ENCODE results near the gene SPDL1. TPM values are rescaled to one million over a fixed set of nuclear protein-coding genes. Genes with fewer than 3 reads are reported as not detected.

SPDL1 gene
- polyA plus RNA-seq, 4 donors: 2.2 to 15.1 (median 9.7) TPM

DNA sequence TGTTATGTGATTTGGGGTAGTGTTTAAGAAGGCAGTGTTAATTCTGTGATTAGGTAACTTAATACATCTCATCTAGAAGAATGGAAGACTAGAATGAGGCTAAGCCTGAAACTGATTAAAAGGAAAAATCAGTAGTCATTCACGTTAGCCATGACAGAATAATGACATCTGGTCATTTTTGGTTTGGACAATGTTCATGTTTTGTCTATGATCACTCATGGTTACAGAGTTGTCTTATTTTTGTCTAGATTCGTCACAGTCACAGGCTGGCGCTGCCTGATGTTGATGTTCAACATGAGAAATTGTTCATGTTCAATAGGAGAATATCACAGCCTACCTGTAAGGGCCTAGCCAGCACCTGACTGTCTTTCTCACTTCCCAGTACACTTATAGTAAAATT is 44.0 kb downstream of the SPDL1 start:
- WGBS, 3 donors: 72 to 82% (median 75%) methylated on average over 3 of the region's 3 CpGs
- Histone ChIP-seq H3K36me3 (ENCODE audit: control insufficient read depth in 3 of 3, insufficient read depth in 2 of 3, low read depth in 1 of 3, low read length in 3 of 3) (no peaks in the 10 kb centered on the region), H3K27me3 (ENCODE audit: control insufficient read depth in 3 of 3, insufficient read depth in 3 of 3, low read length in 3 of 3) (no peaks in the 10 kb centered on the region), H3K27ac (ENCODE audit: low read depth in 1 of 3, low read length in 2 of 3) (no peak overlapping the region), H3K4me1 (ENCODE audit: control insufficient read depth in 3 of 3, insufficient read depth in 2 of 3, low read depth in 1 of 3, low read length in 2 of 3) (no peaks in the 10 kb centered on the region), H3K4me3 (ENCODE audit: low read depth in 1 of 3, low read length in 3 of 3) (no peak overlapping the region), H3K9me3 (ENCODE audit: control insufficient read depth in 2 of 2, insufficient read depth in 1 of 2, low read depth in 1 of 2, low read length in 1 of 2) (no peaks in the 10 kb centered on the region)
- no peak for DNase-seq
- FAIRE-seq: no peak

DNA sequence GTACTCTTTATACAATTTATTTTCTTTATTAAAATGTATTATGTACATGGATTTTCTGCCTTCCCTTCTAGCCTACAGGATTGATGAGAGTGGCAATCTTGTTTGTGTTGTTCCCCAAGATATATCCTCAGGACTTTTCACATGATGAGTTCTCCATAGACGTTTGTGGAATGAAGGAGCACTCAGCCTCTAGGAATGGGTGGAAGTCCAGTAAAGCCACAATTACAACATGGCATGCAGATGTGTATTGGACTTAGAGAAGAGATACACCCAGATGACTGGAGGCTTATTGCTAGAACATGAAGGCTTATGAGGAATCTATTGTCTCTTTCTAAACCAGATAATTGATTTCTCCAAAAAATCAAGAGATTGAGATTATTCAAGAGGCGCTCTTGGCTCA is 45.3 kb downstream of the SPDL1 start:
- Histone ChIP-seq H3K27me3 (ENCODE audit: control insufficient read depth in 3 of 3, insufficient read depth in 3 of 3, low read length in 3 of 3) (no peaks in the 10 kb centered on the region), H3K4me1 (ENCODE audit: control insufficient read depth in 3 of 3, insufficient read depth in 2 of 3, low read depth in 1 of 3, low read length in 2 of 3) (no peaks in the 10 kb centered on the region), H3K9me3 (ENCODE audit: control insufficient read depth in 2 of 2, insufficient read depth in 1 of 2, low read depth in 1 of 2, low read length in 1 of 2) (no peaks in the 10 kb centered on the region), H3K27ac (ENCODE audit: low read depth in 1 of 3, low read length in 2 of 3) (no peak overlapping the region), H3K36me3 (ENCODE audit: control insufficient read depth in 3 of 3, insufficient read depth in 2 of 3, low read depth in 1 of 3, low read length in 3 of 3) (no peaks in the 10 kb centered on the region), H3K4me3 (ENCODE audit: low read depth in 1 of 3, low read length in 3 of 3) (no peak overlapping the region)
- DNase-seq (no peak), FAIRE-seq (no peak)
- WGBS, 3 donors: 83 to 92% (median 87%) methylated on average over 2 of the region's 2 CpGs

DNA sequence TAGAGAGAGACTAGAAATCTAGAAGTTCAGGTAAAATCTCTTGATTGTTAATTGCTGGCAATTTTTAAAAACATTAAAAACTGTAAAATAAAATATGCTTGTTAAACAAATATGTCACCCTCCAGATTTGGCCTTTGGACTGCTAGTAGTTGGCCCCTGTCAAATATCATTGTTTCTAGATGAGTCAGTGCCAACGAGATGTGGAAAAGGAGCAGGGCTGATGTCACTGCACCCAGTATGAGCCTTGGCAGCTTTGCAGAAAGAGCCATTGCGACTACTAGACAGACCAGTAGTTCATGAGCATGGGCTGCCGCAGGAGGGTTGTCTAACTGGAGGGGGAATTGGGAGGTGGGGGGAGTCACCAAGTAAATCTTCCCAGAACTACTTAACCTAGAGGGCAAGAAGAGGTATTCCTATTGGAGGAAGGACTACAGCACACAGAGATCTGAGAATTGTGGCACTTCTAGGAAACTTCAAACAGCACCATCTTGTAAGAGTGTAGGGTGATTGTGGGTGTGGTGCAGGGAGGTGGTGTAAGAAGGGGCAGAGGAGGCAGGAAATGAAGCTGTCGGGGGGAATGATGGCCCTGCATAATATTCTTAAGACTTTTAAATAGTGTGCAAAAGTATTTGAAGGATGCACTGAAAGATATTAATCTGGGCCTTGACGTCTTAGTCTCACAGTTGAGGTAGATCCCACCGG is 46.4 kb downstream of the SPDL1 start:
- H3K27ac ChIP-seq (ENCODE audit: low read depth in 1 of 3, low read length in 2 of 3): no peak overlapping the region
- no peaks in the 10 kb centered on the region for H3K4me1 ChIP-seq (ENCODE audit: control insufficient read depth in 3 of 3, insufficient read depth in 2 of 3, low read depth in 1 of 3, low read length in 2 of 3)
- no peak for DNase-seq
- H3K27me3 ChIP-seq (ENCODE audit: control insufficient read depth in 3 of 3, insufficient read depth in 3 of 3, low read length in 3 of 3): no peaks in the 10 kb centered on the region
- FAIRE-seq: no peak
- H3K4me3 ChIP-seq (ENCODE audit: low read depth in 1 of 3, low read length in 3 of 3): no peak overlapping the region
- 73 to 76% (median 75%) methylated on average over 6 of the region's 6 CpGs for WGBS, 3 donors
- no peaks in the 10 kb centered on the region for H3K9me3 ChIP-seq (ENCODE audit: control insufficient read depth in 2 of 2, insufficient read depth in 1 of 2, low read depth in 1 of 2, low read length in 1 of 2)
- H3K36me3 ChIP-seq (ENCODE audit: control insufficient read depth in 3 of 3, insufficient read depth in 2 of 3, low read depth in 1 of 3, low read length in 3 of 3): no peaks in the 10 kb centered on the region

DNA sequence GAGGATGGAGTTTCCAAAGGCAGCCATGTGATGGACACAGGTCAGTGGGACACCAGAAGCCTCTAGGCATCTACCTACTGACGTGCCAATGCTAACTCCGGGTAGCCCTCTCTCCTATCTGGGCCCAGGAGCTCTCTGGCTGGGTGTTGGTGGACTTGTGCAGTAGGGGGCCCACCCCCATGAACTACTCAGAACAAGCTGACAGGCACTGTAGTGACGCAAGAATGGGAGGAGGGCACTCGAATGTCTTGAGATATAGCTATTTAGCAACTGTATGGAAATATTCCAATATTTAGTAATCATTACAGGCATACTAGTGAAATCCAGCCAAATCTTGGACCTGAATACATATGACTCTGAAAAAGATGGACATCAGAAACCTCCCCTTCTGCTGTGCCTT is 47.8 kb downstream of the SPDL1 start:
- DNase-seq: no peak
- Histone ChIP-seq H3K27ac (ENCODE audit: low read depth in 1 of 3, low read length in 2 of 3) (no peak overlapping the region), H3K4me3 (ENCODE audit: low read depth in 1 of 3, low read length in 3 of 3) (no peak overlapping the region), H3K9me3 (ENCODE audit: control insufficient read depth in 2 of 2, insufficient read depth in 1 of 2, low read depth in 1 of 2, low read length in 1 of 2) (no peaks in the 10 kb centered on the region), H3K4me1 (ENCODE audit: control insufficient read depth in 3 of 3, insufficient read depth in 2 of 3, low read depth in 1 of 3, low read length in 2 of 3) (no peaks in the 10 kb centered on the region), H3K36me3 (ENCODE audit: control insufficient read depth in 3 of 3, insufficient read depth in 2 of 3, low read depth in 1 of 3, low read length in 3 of 3) (no peaks in the 10 kb centered on the region), H3K27me3 (ENCODE audit: control insufficient read depth in 3 of 3, insufficient read depth in 3 of 3, low read length in 3 of 3) (peaks cover 0 to 5% (median 3%) of the 10 kb centered on the region in 3 donors)
- no peak for FAIRE-seq
- WGBS, 3 donors: 76 to 86% (median 82%) methylated on average over 4 of the region's 4 CpGs

DNA sequence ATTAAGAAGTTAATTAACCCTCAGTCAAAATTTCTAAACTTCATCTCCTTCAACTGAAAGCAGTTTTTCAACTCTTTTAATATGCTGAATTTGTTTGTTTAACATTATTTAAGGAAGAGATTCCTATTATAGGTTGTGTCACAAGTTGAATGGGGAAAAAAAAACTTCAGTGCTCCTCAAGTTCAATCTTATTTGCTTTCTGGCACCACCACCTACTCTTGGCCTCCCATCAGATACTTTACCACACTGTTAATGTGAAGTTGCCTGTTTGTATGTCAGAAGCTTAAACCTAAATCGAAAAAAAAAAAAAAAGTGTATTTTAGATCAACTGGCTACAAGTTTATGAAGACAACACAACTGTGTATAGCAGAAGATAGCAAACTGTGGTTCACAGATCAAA is 49.4 kb downstream of the SPDL1 start:
- no peak for DNase-seq
- H3K27me3 ChIP-seq (ENCODE audit: control insufficient read depth in 3 of 3, insufficient read depth in 3 of 3, low read length in 3 of 3): peaks cover 0 to 18% (median 3%) of the 10 kb centered on the region in 3 donors
- 77 to 85% (median 78%) methylated on average over 1 of the region's 1 CpG for WGBS, 3 donors
- no peaks in the 10 kb centered on the region for H3K9me3 ChIP-seq (ENCODE audit: control insufficient read depth in 2 of 2, insufficient read depth in 1 of 2, low read depth in 1 of 2, low read length in 1 of 2)
- no peaks in the 10 kb centered on the region for H3K4me1 ChIP-seq (ENCODE audit: control insufficient read depth in 3 of 3, insufficient read depth in 2 of 3, low read depth in 1 of 3, low read length in 2 of 3)
- H3K27ac ChIP-seq (ENCODE audit: low read depth in 1 of 3, low read length in 2 of 3): no peak overlapping the region
- H3K4me3 ChIP-seq (ENCODE audit: low read depth in 1 of 3, low read length in 3 of 3): no peak overlapping the region
- no peak for FAIRE-seq
- no peaks in the 10 kb centered on the region for H3K36me3 ChIP-seq (ENCODE audit: control insufficient read depth in 3 of 3, insufficient read depth in 2 of 3, low read depth in 1 of 3, low read length in 3 of 3)

DNA sequence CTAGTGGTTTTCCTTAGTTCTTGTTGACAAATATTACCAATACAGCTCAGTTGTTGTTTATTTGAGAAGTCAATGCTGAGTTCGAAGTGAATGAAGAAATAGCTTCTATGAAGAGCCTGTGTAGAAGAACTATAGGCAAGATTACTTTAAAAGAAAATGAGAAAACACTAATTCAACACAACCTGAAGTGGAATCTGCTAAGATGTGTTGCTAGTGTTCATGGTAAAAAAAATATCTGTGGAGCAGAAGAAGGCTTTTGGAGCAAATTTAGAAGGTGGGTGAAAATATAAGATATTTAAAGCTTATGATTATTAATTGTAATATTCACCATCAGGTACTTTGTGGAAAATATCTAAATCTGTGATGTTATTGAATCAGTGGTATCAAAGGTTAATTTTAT is 51.0 kb downstream of the SPDL1 start:
- 74 to 89% (median 74%) methylated on average over 1 of the region's 1 CpG for WGBS, 3 donors
- Histone ChIP-seq H3K27ac (ENCODE audit: low read depth in 1 of 3, low read length in 2 of 3) (no peak overlapping the region), H3K27me3 (ENCODE audit: control insufficient read depth in 3 of 3, insufficient read depth in 3 of 3, low read length in 3 of 3) (peaks cover 0 to 21% (median 3%) of the 10 kb centered on the region in 3 donors), H3K4me3 (ENCODE audit: low read depth in 1 of 3, low read length in 3 of 3) (no peak overlapping the region), H3K9me3 (ENCODE audit: control insufficient read depth in 2 of 2, insufficient read depth in 1 of 2, low read depth in 1 of 2, low read length in 1 of 2) (peaks cover 0 to 3% of the 10 kb centered on the region in 2 donors), H3K36me3 (ENCODE audit: control insufficient read depth in 3 of 3, insufficient read depth in 2 of 3, low read depth in 1 of 3, low read length in 3 of 3) (no peaks in the 10 kb centered on the region), H3K4me1 (ENCODE audit: control insufficient read depth in 3 of 3, insufficient read depth in 2 of 3, low read depth in 1 of 3, low read length in 2 of 3) (no peaks in the 10 kb centered on the region)
- DNase-seq: no peak
- FAIRE-seq: no peak

DNA sequence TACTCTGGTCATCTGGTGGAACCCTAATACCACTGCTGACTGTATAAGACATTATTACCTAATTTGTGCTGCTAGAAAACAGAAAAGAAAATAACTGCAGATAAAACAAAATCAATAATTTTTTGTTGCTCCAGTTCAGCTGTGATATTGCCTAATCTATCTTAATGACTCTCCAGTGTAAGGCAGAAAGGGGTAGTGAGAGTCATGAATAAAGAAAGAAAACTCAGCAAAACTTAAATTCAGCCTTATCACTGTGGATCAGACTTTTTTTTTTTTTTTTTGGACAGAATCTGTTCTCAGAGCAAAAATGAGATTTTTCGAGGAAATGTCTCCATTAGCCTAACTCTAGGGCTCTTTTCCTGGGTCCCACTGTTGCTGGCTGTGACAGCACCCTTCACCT is 52.4 kb downstream of the SPDL1 start:
- Histone ChIP-seq H3K4me3 (ENCODE audit: low read depth in 1 of 3, low read length in 3 of 3) (no peak overlapping the region), H3K4me1 (ENCODE audit: control insufficient read depth in 3 of 3, insufficient read depth in 2 of 3, low read depth in 1 of 3, low read length in 2 of 3) (no peaks in the 10 kb centered on the region), H3K27me3 (ENCODE audit: control insufficient read depth in 3 of 3, insufficient read depth in 3 of 3, low read length in 3 of 3) (peaks cover 0 to 21% (median 3%) of the 10 kb centered on the region in 3 donors), H3K27ac (ENCODE audit: low read depth in 1 of 3, low read length in 2 of 3) (no peak overlapping the region), H3K9me3 (ENCODE audit: control insufficient read depth in 2 of 2, insufficient read depth in 1 of 2, low read depth in 1 of 2, low read length in 1 of 2) (peaks cover 0 to 3% of the 10 kb centered on the region in 2 donors), H3K36me3 (ENCODE audit: control insufficient read depth in 3 of 3, insufficient read depth in 2 of 3, low read depth in 1 of 3, low read length in 3 of 3) (no peaks in the 10 kb centered on the region)
- FAIRE-seq (no peak), DNase-seq (no peak)
- WGBS, 3 donors: 71 to 75% (median 74%) methylated on average over 1 of the region's 1 CpG

DNA sequence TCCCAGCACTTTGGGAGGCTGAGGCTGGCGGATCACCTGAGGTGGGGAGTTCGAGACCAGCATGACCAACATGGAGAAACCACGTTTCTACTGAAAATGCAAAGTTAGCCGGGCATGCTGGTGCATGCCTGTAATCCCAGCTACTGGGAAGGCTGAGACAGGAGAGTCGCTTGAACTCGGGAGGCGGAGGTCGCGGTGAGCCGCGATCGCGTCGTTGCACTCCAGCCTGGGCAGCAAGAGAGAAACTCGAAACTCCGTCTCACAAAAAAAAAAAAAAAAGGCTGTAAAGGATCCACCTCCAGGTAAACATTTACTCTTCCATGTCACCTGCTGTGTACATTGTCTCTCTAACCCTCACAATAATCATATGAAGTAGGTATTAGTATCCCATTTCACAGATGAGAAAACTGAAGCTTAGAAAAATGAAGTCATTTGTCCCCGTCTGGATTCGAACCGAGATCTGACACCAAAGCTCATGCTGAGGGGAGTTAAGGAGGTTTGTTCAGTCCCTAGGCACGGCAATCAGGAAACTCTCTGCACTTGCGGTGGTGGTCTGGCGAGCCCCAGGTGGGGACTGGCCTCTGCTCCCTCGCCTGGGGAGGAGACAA is 53.0 kb downstream of the SPDL1 start:
- Histone ChIP-seq H3K36me3 (ENCODE audit: control insufficient read depth in 3 of 3, insufficient read depth in 2 of 3, low read depth in 1 of 3, low read length in 3 of 3) (no peaks in the 10 kb centered on the region), H3K9me3 (ENCODE audit: control insufficient read depth in 2 of 2, insufficient read depth in 1 of 2, low read depth in 1 of 2, low read length in 1 of 2) (peaks cover 0 to 3% of the 10 kb centered on the region in 2 donors), H3K4me1 (ENCODE audit: control insufficient read depth in 3 of 3, insufficient read depth in 2 of 3, low read depth in 1 of 3, low read length in 2 of 3) (no peaks in the 10 kb centered on the region), H3K27me3 (ENCODE audit: control insufficient read depth in 3 of 3, insufficient read depth in 3 of 3, low read length in 3 of 3) (peaks cover 0 to 21% (median 3%) of the 10 kb centered on the region in 3 donors), H3K27ac (ENCODE audit: low read depth in 1 of 3, low read length in 2 of 3) (peak overlapping the region in 1 of 3 donors; percentile 61), H3K4me3 (ENCODE audit: low read depth in 1 of 3, low read length in 3 of 3) (peak overlapping the region in 2 of 3 donors; percentile 50 to 56)
- WGBS, 3 donors: 34 to 58% (median 46%) methylated on average over 23 of the region's 23 CpGs
- FAIRE-seq (no peak), DNase-seq (no peak)
